K562 (cell line): ENCODE measurements around the gene TIMM50. TPM values are rescaled to one million over a fixed set of nuclear protein-coding genes. Genes with fewer than 3 reads are reported as not detected.

Experiments
- CXXC5 ChIP-seq: fragments of 250-450 bp; sonication (Bioruptor Pico); IDR thresholded peaks from 2 replicates; pipeline ENCODE4 v1.8.0; 2022; ENCODE audit warnings: inconsistent platforms, mild to moderate bottlenecking, moderate library complexity
- EGR1 ChIP-seq: fragments of 450-650 bp; conservative IDR thresholded peaks from 2 replicates; pipeline ENCODE4 v1.6.1; 2017; ENCODE audit warnings: mild to moderate bottlenecking
- GABPB2 ChIP-seq: fragments of 250-450 bp; sonication (Bioruptor Pico); conservative IDR thresholded peaks from 2 replicates; pipeline ENCODE4 v1.5.1; 2021; ENCODE audit warnings: mild to moderate bottlenecking
- JUN ChIP-seq, 2 experiments: sonication (generic) in 1 of 2; formaldehyde crosslinking in 1 of 2; IDR thresholded peaks; 2 replicates each; pipeline versions ENCODE4 v1.6.1 to v1.8.0; 2012 to 2022; ENCODE audit warnings: borderline replicate concordance in 2 of 2, mild to moderate bottlenecking in 2 of 2, improper control_type of control experiment in 1 of 2, low read depth in 1 of 2, low read length in 1 of 2, missing genetic modification reagents in 1 of 2
- MTA1 ChIP-seq: fragments of 450-650 bp; IDR thresholded peaks from 2 replicates; pipeline ENCODE4 v1.6.1; 2017; ENCODE audit warnings: borderline replicate concordance
- POLR3A ChIP-seq: IDR thresholded peaks from 2 replicates; pipeline ENCODE4 v1.6.1; 2011; ENCODE audit warnings: borderline replicate concordance, mild to moderate bottlenecking, moderate library complexity; ENCODE audit not compliant: insufficient read length, insufficient read depth; ENCODE audit errors: extremely low read depth
- PRPF4 ChIP-seq: fragments of 200-400 bp; formaldehyde crosslinking; IDR thresholded peaks from one replicate; pipeline ENCODE4 v1.6.1; 2017; ENCODE audit warnings: low read length, low read depth, mild to moderate bottlenecking; ENCODE audit not compliant: insufficient read depth, poor library complexity, severe bottlenecking
- RUNX1 ChIP-seq: sonication (generic); IDR thresholded peaks from 2 replicates; pipeline ENCODE4 v1.6.1; 2016; ENCODE audit warnings: antibody characterized with exemption, low read depth
- TAF7 ChIP-seq: fragments of 450-650 bp; IDR thresholded peaks from 2 replicates; pipeline ENCODE4 v1.6.1; 2016; ENCODE audit warnings: missing genetic modification characterization, missing compliant biosample characterization
- TEAD4 ChIP-seq, 2 experiments: sonication (generic) in 1 of 2; formaldehyde crosslinking in 1 of 2; IDR thresholded peaks; 2 replicates each; pipeline versions ENCODE4 v1.6.1 to v1.8.0; 2012 to 2022; ENCODE audit warnings: borderline replicate concordance in 1 of 2, inconsistent platforms in 1 of 2, low read length in 1 of 2, mild to moderate bottlenecking in 1 of 2, missing genetic modification reagents in 1 of 2
- TSHZ1 ChIP-seq: fragments of 250-450 bp; sonication (Bioruptor Pico); IDR thresholded peaks from 2 replicates; pipeline ENCODE4 v1.4.0; 2020; ENCODE audit warnings: mild to moderate bottlenecking, moderate library complexity
- ZBTB40 ChIP-seq, 2 experiments: fragments of 450-650 bp in 1 of 2; sonication (generic) in 1 of 2; formaldehyde crosslinking in 1 of 2; IDR thresholded peaks; 2 replicates each; pipeline versions ENCODE4 v1.7.1 to v1.9.0; 2016 to 2022; ENCODE audit warnings: inconsistent platforms in 1 of 2, mild to moderate bottlenecking in 1 of 2, missing genetic modification reagents in 1 of 2
- ZNF354B ChIP-seq: fragments of 250-450 bp; sonication (Bioruptor Pico); IDR thresholded peaks from 2 replicates; pipeline ENCODE4 v1.4.0; 2020
- polyA plus RNA-seq, 8 experiments: library from polyadenylated mRNA; depleted of rRNA in 4 of 8; stranded (reverse) in 5 of 8; unstranded in 3 of 8; fragments of >200 nt; fragmentation: Nextera tagmentation in 2 of 8; fragmentation: Illumina TruSeq in 1 of 8; extraction: Ambion mirVana in 2 of 8; extraction: Trizol in 1 of 8; gene quantifications; 2 replicates each; pipeline versions ENCODE4 v1.2.1 to v1.2.3, GENCODE V29; 2011 to 2014; ENCODE audit warnings: inconsistent platforms in 1 of 8, missing spikeins in 1 of 8
- total RNA-seq, 7 experiments: library from RNA; depleted of rRNA in 6 of 7; stranded (reverse); fragments of >200 nt in 6 of 7; fragmentation: Illumina TruSeq in 2 of 7; extraction: Trizol in 2 of 7; gene quantifications; 2 replicates each; pipeline versions ENCODE4 v1.2.1 to v1.2.3, GENCODE V29; 2011 to 2021; ENCODE audit warnings: low replicate concordance in 1 of 7

Gene TIMM50
- total and polyA plus RNA-seq, 9 of the 15 experiments (the other 6 are each of a cell fraction or from before 2014, with no cell fraction given), result 28.3 to 221 (median 170) TPM

- TF ChIP-seq TSHZ1 (CRISPR knock-in tag) (no peak), ZNF354B (CRISPR knock-in tag) (no peak), ZBTB40 (IDR thresholded peaks at IDR 0.05) (peak; percentile 94), ZBTB40 (CRISPR knock-in tag; IDR thresholded peaks at IDR 0.05) (no peak), GABPB2 (CRISPR knock-in tag) (no peak), TAF7 (tag) (peak; percentile 96), POLR3A (no peak), JUN (IDR thresholded peaks at IDR 0.05; ENCODE audit: borderline replicate concordance, low read depth, low read length) (0 out of 2 replicates have a peak, but pooled peaks have one; percentile 32), JUN (CRISPR knock-in tag; IDR thresholded peaks at IDR 0.05; ENCODE audit: borderline replicate concordance) (no peak), CXXC5 (CRISPR knock-in tag) (no peak; the same call in none of the 2 replicates), TEAD4 (IDR thresholded peaks at IDR 0.05; ENCODE audit: low read length) (no peak), TEAD4 (CRISPR knock-in tag; IDR thresholded peaks at IDR 0.05; ENCODE audit: borderline replicate concordance) (no peak), MTA1 (no peak), EGR1 (peak; percentile 76), RUNX1 (no peak), PRPF4 (peak; percentile 92)
Measured at GRCh38 chr19:39435499-39436349, 44.9 kb upstream of the TIMM50 start, which contains the start of gene RPS16 (continued).
